Raji (cell line): ENCODE data around the gene CANX.

Experiments
- POLR2A ChIP-seq: IDR thresholded peaks from 2 replicates; pipeline ENCODE4 v1.6.1; 2011; ENCODE audit warnings: low read depth, low read length, control low read depth; ENCODE audit not compliant: insufficient read depth

Gene CANX

GRCh38 chr5:179749857-179750508, 51.2 kb downstream of the CANX start:
- TF ChIP-seq POLR2A, result no peak

- no peak for TF ChIP-seq POLR2A
Measured at GRCh38 chr5:179753971-179754370, 55.2 kb downstream of the CANX start.

- TF ChIP-seq POLR2A, result no peak
Measured at GRCh38 chr5:179755022-179755421, 56.3 kb downstream of the CANX start.

- TF ChIP-seq POLR2A, result no peak
Measured at GRCh38 chr5:179758955-179759354, 60.2 kb downstream of the CANX start.

- TF ChIP-seq POLR2A, result no peak
Measured at GRCh38 chr5:179759581-179760551, 61.1 kb downstream of the CANX start.

- TF ChIP-seq POLR2A, result no peak
Measured at GRCh38 chr5:179762079-179762780, 63.5 kb downstream of the CANX start.

GRCh38 chr5:179762781-179763176, 64.0 kb downstream of the CANX start:
- no peak for TF ChIP-seq POLR2A

GRCh38 chr5:179763215-179763945, 64.6 kb downstream of the CANX start:
- TF ChIP-seq POLR2A, result no peak

GRCh38 chr5:179764056-179764455, 65.3 kb downstream of the CANX start:
- TF ChIP-seq POLR2A, result no peak

- no peak for TF ChIP-seq POLR2A
Measured at GRCh38 chr5:179765400-179765799, 66.6 kb downstream of the CANX start.

- TF ChIP-seq POLR2A, result no peak
Measured at GRCh38 chr5:179766021-179766725, 67.4 kb downstream of the CANX start.

GRCh38 chr5:179766726-179767455, 68.1 kb downstream of the CANX start:
- TF ChIP-seq POLR2A, result no peak

GRCh38 chr5:179767496-179768100, 68.8 kb downstream of the CANX start:
- TF ChIP-seq POLR2A, result no peak
